ENCODE results near the gene TMEM63A.

GRCh38 chr1:225830841-225831240 lies 51.3 kb downstream of the TMEM63A start:
- TF ChIP-seq CTCF (IDR thresholded peaks at IDR 0.05) (no peak), POLR2A (IDR thresholded peaks at IDR 0.05) (no peak)
